Stomach (tissue), 9 donors: ENCODE results near the gene PLCB4. TPM values are rescaled to one million over a fixed set of nuclear protein-coding genes. Genes with fewer than 3 reads are reported as not detected.

ENCODE experiments used
- DNase-seq, 2 donors: peaks; one replicate each; pipeline versions ENCODE4 v3.0.0 to v3.0.0-alpha.2; 2013 to 2019
- H3K27ac ChIP-seq, 5 donors: fragments of 200-600 bp in 4 of 5; sonication (generic) in 4 of 5; one replicate each; pipeline ENCODE4 v1.5.1; 2013 to 2019; ENCODE audit warnings: mild to moderate bottlenecking in 1 of 5, moderate library complexity in 1 of 5
- H3K27me3 ChIP-seq, 3 donors: fragments of 200-600 bp; sonication (generic); one replicate each; pipeline ENCODE4 v1.5.1; 2017 to 2019; ENCODE audit warnings: mixed run types in 1 of 3
- H3K36me3 ChIP-seq, 4 donors: fragments of 200-600 bp; sonication (generic); 1 replicate in 3 of 4; 2 replicates in 1 of 4; pipeline ENCODE4 v1.5.1; 2016 to 2019
- H3K4me1 ChIP-seq, 4 donors: fragments of 200-600 bp; sonication (generic); one replicate each; pipeline ENCODE4 v1.5.1; 2016 to 2019
- H3K4me3 ChIP-seq, 4 donors: fragments of 200-600 bp; sonication (generic) in 3 of 4; one replicate each; pipeline ENCODE4 v1.5.1; 2016 to 2019; ENCODE audit warnings: mild to moderate bottlenecking in 1 of 4
- H3K9me3 ChIP-seq, 4 donors: fragments of 200-600 bp; sonication (generic); one replicate each; pipeline ENCODE4 v1.5.1; 2016 to 2019
- EP300 ChIP-seq: sonication (generic); formaldehyde crosslinking; IDR thresholded peaks from one replicate; pipeline ENCODE4 v1.6.1; 2017; ENCODE audit warnings: antibody characterized with exemption
- POLR2A ChIP-seq, 4 donors: fragments of 450-650 bp; IDR thresholded peaks; one replicate each; pipeline ENCODE4 v1.6.1; 2016; ENCODE audit warnings: antibody characterized with exemption in 4 of 4, control low read depth in 2 of 4, mild to moderate bottlenecking in 1 of 4, moderate library complexity in 1 of 4
- POLR2AphosphoS5 ChIP-seq, 3 donors: sonication (generic); formaldehyde crosslinking; IDR thresholded peaks; one replicate each; pipeline ENCODE4 v1.6.1; 2016; ENCODE audit warnings: antibody characterized with exemption in 3 of 3
- WGBS, 5 donors: extraction: QIAGEN DNeasy Blood & Tissue Kit in 3 of 5; methylation state at CpG; one replicate each; pipeline versions ENCODE4 v1.1.5 to v1.1.7; 2013 to 2018; 5-methylcytosine and 5-hydroxymethylcytosine counted together
- intact Hi-C: fragments of 100-400 bp; cut with DNase I; formaldehyde crosslinking; loops from one replicate; pipeline ENCODE4 v1.15.1; 2023; ENCODE audit warnings: low total_unique reads
- polyA plus RNA-seq, 3 donors: library from polyadenylated mRNA; stranded (reverse); fragments of 200-250 nt; gene quantifications; one replicate each; pipeline ENCODE4 v1.2.3, GENCODE V29; 2013
- total RNA-seq, 5 donors: library from RNA; depleted of rRNA; stranded (reverse); fragments of >200 nt; gene quantifications; one replicate each; pipeline versions ENCODE4 v1.1.0 to v1.2.3, GENCODE V29; 2014 to 2016
- TF ChIP-seq, protein P1 (sequence below), 7 experiments: fragments of 450-650 bp in 4 of 7; fragments of 200-600 bp in 3 of 7; sonication (generic) in 3 of 7; IDR thresholded peaks; one replicate each; pipeline ENCODE4 v1.5.1; 2016 to 2019; ENCODE audit warnings: antibody characterized with exemption in 7 of 7, control low read depth in 2 of 7, mild to moderate bottlenecking in 1 of 7
- donor health status: healthy with polysubstance abuse.
- donor health status: Bipolar disorder and iron deficiency.
- donor health status: healthy.

Gene PLCB4
- total and polyA plus RNA-seq, 8 donors: 5.3 to 29.4 (median 22.3) TPM

DNA sequence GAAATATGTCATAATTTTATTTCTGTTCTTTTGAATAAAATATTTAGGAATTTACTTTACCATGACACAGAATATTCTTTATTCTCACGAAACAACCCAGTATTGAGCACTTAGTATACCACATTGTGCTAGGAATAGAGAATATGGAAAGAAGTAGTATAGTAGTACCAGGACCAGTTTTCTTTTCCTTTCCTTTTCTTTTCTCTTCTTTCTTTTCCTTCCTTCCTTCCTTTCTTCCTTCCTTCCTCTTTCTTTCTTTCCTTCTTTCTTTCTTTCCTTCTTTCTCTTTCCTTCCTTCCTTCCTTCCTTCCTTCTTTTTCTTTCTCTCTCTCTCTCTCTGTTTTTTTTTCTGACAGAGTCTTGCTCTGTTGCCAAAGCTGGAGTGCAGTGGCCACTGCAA lies 7.5 kb upstream of the PLCB4 start:
- Histone ChIP-seq H3K4me3 (no peak overlapping the region), H3K27me3 (no peaks in the 10 kb centered on the region), H3K4me1 (no peaks in the 10 kb centered on the region), H3K9me3 (no peaks in the 10 kb centered on the region), H3K36me3 (no peaks in the 10 kb centered on the region), H3K27ac (no peak overlapping the region)
- WGBS, 5 donors: 93 to 98% (median 93%) methylated on average over 1 of the region's 1 CpG
- intact Hi-C loops: no loop called here
- no peak for DNase-seq
- TF ChIP-seq EP300: no peak
- TF ChIP-seq POLR2A (IDR thresholded peaks at IDR 0.05): no peak
- TF ChIP-seq, protein P1, sequence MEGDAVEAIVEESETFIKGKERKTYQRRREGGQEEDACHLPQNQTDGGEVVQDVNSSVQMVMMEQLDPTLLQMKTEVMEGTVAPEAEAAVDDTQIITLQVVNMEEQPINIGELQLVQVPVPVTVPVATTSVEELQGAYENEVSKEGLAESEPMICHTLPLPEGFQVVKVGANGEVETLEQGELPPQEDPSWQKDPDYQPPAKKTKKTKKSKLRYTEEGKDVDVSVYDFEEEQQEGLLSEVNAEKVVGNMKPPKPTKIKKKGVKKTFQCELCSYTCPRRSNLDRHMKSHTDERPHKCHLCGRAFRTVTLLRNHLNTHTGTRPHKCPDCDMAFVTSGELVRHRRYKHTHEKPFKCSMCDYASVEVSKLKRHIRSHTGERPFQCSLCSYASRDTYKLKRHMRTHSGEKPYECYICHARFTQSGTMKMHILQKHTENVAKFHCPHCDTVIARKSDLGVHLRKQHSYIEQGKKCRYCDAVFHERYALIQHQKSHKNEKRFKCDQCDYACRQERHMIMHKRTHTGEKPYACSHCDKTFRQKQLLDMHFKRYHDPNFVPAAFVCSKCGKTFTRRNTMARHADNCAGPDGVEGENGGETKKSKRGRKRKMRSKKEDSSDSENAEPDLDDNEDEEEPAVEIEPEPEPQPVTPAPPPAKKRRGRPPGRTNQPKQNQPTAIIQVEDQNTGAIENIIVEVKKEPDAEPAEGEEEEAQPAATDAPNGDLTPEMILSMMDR (IDR thresholded peaks at IDR 0.05): no peak
- TF ChIP-seq POLR2AphosphoS5 (IDR thresholded peaks at IDR 0.05): no peak

DNA sequence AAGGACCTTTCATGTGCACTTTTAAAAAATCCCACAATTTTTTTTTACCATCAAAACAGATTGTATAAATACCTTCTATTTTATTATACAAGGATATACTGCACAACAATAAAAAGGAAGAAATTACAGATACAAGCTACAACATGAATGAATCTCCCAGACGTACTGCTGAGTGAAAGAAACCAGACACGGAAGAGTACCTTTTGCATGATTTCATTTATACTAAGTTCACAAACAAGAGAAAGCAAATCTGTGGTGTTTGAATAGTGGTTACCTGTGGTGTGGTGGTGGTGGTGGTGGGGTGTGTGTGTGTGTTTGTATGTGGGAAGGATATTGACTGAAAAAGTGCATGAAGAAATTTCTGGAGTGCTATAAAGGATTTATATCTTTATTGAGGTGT lies 6.8 kb upstream of the PLCB4 start:
- Histone ChIP-seq H3K4me1 (peaks cover 0 to under 1% (median 0%) of the 10 kb centered on the region in 4 donors), H3K4me3 (no peak overlapping the region), H3K27me3 (no peaks in the 10 kb centered on the region), H3K27ac (no peak overlapping the region), H3K36me3 (no peaks in the 10 kb centered on the region), H3K9me3 (no peaks in the 10 kb centered on the region)
- TF ChIP-seq POLR2A (IDR thresholded peaks at IDR 0.05): no peak
- no peak for TF ChIP-seq EP300
- TF ChIP-seq, protein P1 (IDR thresholded peaks at IDR 0.05): no peak
- no peak for TF ChIP-seq POLR2AphosphoS5 (IDR thresholded peaks at IDR 0.05)
- intact Hi-C loops: no loop called here
- DNase-seq: no peak
- WGBS, 5 donors: 67 to 94% (median 78%) methylated on average over 2 of the region's 2 CpGs

DNA sequence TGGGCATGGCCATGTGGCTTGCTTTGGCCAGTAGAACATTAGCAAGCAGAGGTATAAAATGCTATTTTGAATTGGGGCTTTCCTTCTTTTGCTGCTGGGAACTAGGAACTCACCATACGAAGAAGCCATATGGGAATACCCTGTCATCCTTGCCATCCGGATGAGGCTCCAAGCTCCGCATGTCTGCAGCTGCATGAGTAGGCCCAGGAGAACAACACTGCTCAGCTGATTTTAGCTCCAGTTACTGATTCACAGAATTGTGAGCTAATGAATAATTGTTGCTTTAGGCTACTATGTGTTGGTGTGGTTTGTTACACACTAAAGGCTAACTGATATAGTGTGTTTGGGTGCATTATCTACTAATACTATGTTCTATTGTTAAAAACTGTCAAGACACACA lies 2.7 kb upstream of the PLCB4 start:
- H3K36me3 ChIP-seq: no peaks in the 10 kb centered on the region
- WGBS, 5 donors: 91 to 97% (median 94%) methylated on average over 3 of the region's 3 CpGs
- H3K4me3 ChIP-seq: no peak overlapping the region
- no peak overlapping the region for H3K27ac ChIP-seq
- peaks cover 0 to 30% (median 15%) of the 10 kb centered on the region in 4 donors for H3K4me1 ChIP-seq
- DNase-seq: peak in 1 of 2 donors; percentile 22
- no peak for TF ChIP-seq POLR2A (IDR thresholded peaks at IDR 0.05)
- TF ChIP-seq, protein P1 (IDR thresholded peaks at IDR 0.05): no peak
- no peak for TF ChIP-seq POLR2AphosphoS5 (IDR thresholded peaks at IDR 0.05)
- no peak for TF ChIP-seq EP300
- H3K27me3 ChIP-seq: peaks cover 0 to 20% (median 15%) of the 10 kb centered on the region in 3 donors
- H3K9me3 ChIP-seq: no peaks in the 10 kb centered on the region
- intact Hi-C loops: no loop called here

DNA sequence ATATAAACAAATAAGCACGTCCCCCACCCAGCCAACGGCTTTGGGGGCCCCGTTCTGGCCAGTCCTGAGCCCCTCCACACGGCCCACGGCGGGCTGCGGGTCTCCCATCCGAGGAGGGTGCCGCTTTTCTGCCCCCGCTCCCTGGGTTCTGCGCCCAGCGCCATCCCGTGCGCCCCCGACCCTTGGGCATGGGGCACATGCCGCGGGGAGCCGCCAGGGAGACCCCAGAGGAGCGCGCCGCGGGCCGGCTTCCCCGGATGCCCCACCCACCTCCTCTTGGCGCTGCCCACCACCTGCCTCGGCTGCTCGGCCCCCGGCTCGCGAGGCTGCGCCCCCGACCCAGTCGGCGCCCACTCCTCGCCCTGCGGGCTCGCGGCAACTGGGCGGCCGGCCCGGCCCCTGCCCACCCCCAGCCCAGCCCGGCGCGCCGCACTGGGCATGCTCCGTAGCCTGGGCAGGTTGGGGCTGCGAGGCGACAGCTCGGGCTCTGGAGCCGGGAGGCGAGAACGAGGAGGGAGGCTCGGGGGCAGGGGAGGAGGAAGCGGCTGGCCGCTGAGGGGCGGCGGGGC lies 570 bp upstream of the PLCB4 start:
- TF ChIP-seq POLR2AphosphoS5 (IDR thresholded peaks at IDR 0.05) (peak in 2 of 3 donors; percentile 10 to 16), POLR2A (IDR thresholded peaks at IDR 0.05) (no peak)
- Histone ChIP-seq H3K9me3 (no peaks in the 10 kb centered on the region), H3K36me3 (no peaks in the 10 kb centered on the region), H3K4me3 (peak overlapping the region; percentile 67 to 79 (median 71)), H3K27me3 (peaks cover 0 to 20% (median 15%) of the 10 kb centered on the region in 3 donors), H3K27ac (peak overlapping the region; percentile 85 to 98 (median 90)), H3K4me1 (peaks cover 5 to 48% (median 26%) of the 10 kb centered on the region in 4 donors)
- intact Hi-C loops: no loop called here
- DNase-seq: peak; percentile 70 to 87
- WGBS, 5 donors: 0 to 2% (median 1%) methylated on average over 9 to 57 of the region's 57 CpGs

DNA sequence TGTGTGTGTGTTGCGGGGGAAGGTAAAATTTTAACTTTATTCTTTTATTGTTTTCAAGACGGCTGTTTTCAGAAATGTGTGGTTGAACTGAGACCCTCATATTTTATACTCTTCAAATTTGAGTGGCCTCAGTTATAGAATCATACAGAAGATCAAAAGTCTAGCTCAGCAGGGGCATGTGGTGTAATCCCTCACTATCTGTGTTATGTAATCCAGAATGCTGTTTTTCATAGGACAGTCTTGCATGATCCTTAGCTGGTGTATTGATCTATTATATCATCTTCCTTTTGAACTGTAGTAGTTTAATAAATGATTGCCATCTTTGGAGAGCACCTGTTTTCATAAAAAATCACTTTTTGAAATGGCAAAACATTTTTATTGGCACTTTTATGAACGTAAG lies 1.4 kb downstream of the PLCB4 start:
- Histone ChIP-seq H3K27me3 (peaks cover 0 to 20% (median 15%) of the 10 kb centered on the region in 3 donors), H3K4me3 (peak overlapping the region in 3 of 4 donors; percentile 4 to 79 (median 67)), H3K4me1 (peaks cover 5 to 65% (median 41%) of the 10 kb centered on the region in 4 donors), H3K36me3 (no peaks in the 10 kb centered on the region), H3K27ac (peak overlapping the region in 4 of 5 donors; percentile 85 to 94 (median 88)), H3K9me3 (no peaks in the 10 kb centered on the region)
- 33 to 60% (median 48%) methylated on average over 3 of the region's 3 CpGs for WGBS, 5 donors
- TF ChIP-seq, protein P1 (IDR thresholded peaks at IDR 0.05): no peak
- TF ChIP-seq EP300 (no peak), POLR2A (IDR thresholded peaks at IDR 0.05) (no peak), POLR2AphosphoS5 (IDR thresholded peaks at IDR 0.05) (no peak)
- DNase-seq: no peak
- intact Hi-C loops: no loop called here
